ENCODE measurements around the gene ZNF614. TPM values are rescaled to one million over a fixed set of nuclear protein-coding genes. Genes with fewer than 3 reads are reported as not detected.

ZNF614 gene
- total and polyA plus RNA-seq, 10 of the 15 experiments (the other 5 are each of a cell fraction or from before 2014, with no cell fraction given) = 3.9 to 16.0 (median 9.6) TPM

- TF ChIP-seq CTCF (IDR thresholded peaks at IDR 0.05 in 2 of 3, conservative IDR thresholded peaks at IDR 0.05 in 1 of 3; ENCODE audit: control insufficient read depth in 2 of 3, extremely low read depth in 1 of 3, insufficient read depth in 1 of 3, low read depth in 3 of 3, low read length in 3 of 3) (no peak), TBL1XR1 (IDR thresholded peaks at IDR 0.05; ENCODE audit: low read depth, low read length) (peak; percentile 41; the same call in 1 of the 2 replicates), RAD21 (IDR thresholded peaks at IDR 0.05; ENCODE audit: insufficient read depth, low read depth, low read length) (no peak), FOXK2 (IDR thresholded peaks at IDR 0.05) (peak; percentile 81), CHD2 (IDR thresholded peaks at IDR 0.05; ENCODE audit: borderline replicate concordance, low read depth, low read length) (peak; percentile 65), TCF7 (IDR thresholded peaks at IDR 0.05; ENCODE audit: borderline replicate concordance) (no peak), RBBP5 (conservative IDR thresholded peaks at IDR 0.05) (no peak), EGR1 (IDR thresholded peaks at IDR 0.05; ENCODE audit: borderline replicate concordance in 1 of 2, low read depth in 2 of 2, low read length in 2 of 2) (no peak), YY1 (IDR thresholded peaks at IDR 0.05; ENCODE audit: low read depth, low read length) (peak; percentile 100), NKRF (conservative IDR thresholded peaks at IDR 0.05) (peak; percentile 51; the same call in 1 of the 2 replicates), GABPA (IDR thresholded peaks at IDR 0.05; ENCODE audit: low read depth) (0 out of 2 replicates have a peak, but pooled peaks have one; percentile 44), SUZ12 (IDR thresholded peaks at IDR 0.05; ENCODE audit: unreplicated experiment) (no peak), ZZZ3 (IDR thresholded peaks at IDR 0.05; ENCODE audit: control insufficient read depth, insufficient read length, low read depth) (no peak), MYB (IDR thresholded peaks at IDR 0.05; ENCODE audit: borderline replicate concordance, low read depth, low read length) (no peak), NFYB (IDR thresholded peaks at IDR 0.05; ENCODE audit: insufficient read depth, low read depth, low read length) (no peak), POLR2A (IDR thresholded peaks at IDR 0.05; ENCODE audit: low read depth, low read length) (peak; percentile 67), NR2C2 (IDR thresholded peaks at IDR 0.05; ENCODE audit: borderline replicate concordance, control insufficient read depth, insufficient read length, low read depth) (no peak), E4F1 (IDR thresholded peaks at IDR 0.05; ENCODE audit: borderline replicate concordance, partially characterized antibody) (peak; percentile 96), ELK1 (IDR thresholded peaks at IDR 0.05; ENCODE audit: low read depth, low read length) (peak; percentile 63; the same call in 1 of the 2 replicates), ATF7 (IDR thresholded peaks at IDR 0.05; ENCODE audit: low read depth) (peak; percentile 29; the same call in 1 of the 2 replicates), NFXL1 (IDR thresholded peaks at IDR 0.05; ENCODE audit: borderline replicate concordance) (no peak), SP1 (IDR thresholded peaks at IDR 0.05; ENCODE audit: low read depth, low read length) (peak; percentile 52)
Measured at GRCh38 chr19:51986309-51987291, 41.6 kb downstream of the ZNF614 start, which contains the start of gene ZNF350 (continued).

All from GM12878 (cell line).